Left ventricle myocardium inferior (tissue), 1 donor: Measurements from ENCODE around the gene CD99L2. TPM values are rescaled to one million over a fixed set of nuclear protein-coding genes. Genes with fewer than 3 reads are reported as not detected.

Experiments
- DNase-seq: peaks from one replicate; pipeline ENCODE4 v3.0.0-alpha.2; 2020
- H3K27ac ChIP-seq: fragments of 200-600 bp; replicated peaks from 2 replicates; pipeline ENCODE4 v1.8.0; 2021
- H3K27me3 ChIP-seq: fragments of 200-600 bp; 2 replicates; pipeline ENCODE4 v1.8.0; 2021; ENCODE audit warnings: low read depth
- H3K36me3 ChIP-seq: fragments of 200-600 bp; 2 replicates; pipeline ENCODE4 v1.8.0; 2021
- H3K4me1 ChIP-seq: fragments of 200-600 bp; 2 replicates; pipeline ENCODE4 v1.8.0; 2021
- H3K4me3 ChIP-seq: fragments of 200-600 bp; 2 replicates; pipeline ENCODE4 v1.8.0; 2021; ENCODE audit warnings: mild to moderate bottlenecking, moderate library complexity
- H3K9me3 ChIP-seq: fragments of 200-600 bp; replicated peaks from 2 replicates; pipeline ENCODE4 v1.8.0; 2021
- intact Hi-C: fragments of 100-400 bp; cut with micrococcal nuclease; formaldehyde crosslinking; loops from one replicate; pipeline ENCODE4 v1.11.0; 2022
- total RNA-seq: library from RNA; stranded (reverse); fragmentation: NEBNext Ultra II Directional; extraction: Animal tissue kit (Norgen Biotek cat#: 25700); gene quantifications from one replicate; pipeline ENCODE4 v1.2.1, GENCODE V29; 2021
- TF ChIP-seq, protein P1 (sequence below): fragments of 200-600 bp; IDR thresholded peaks from 2 replicates; pipeline ENCODE4 v1.8.0; 2021; ENCODE audit warnings: antibody characterized with exemption, mild to moderate bottlenecking, borderline replicate concordance
- donor health status: DM: no; HTN: yes; CAD: no; lungs with severe emphysema.

Gene CD99L2
- total RNA-seq, 1 donor from 2014 or later = 68.1 TPM

DNA sequence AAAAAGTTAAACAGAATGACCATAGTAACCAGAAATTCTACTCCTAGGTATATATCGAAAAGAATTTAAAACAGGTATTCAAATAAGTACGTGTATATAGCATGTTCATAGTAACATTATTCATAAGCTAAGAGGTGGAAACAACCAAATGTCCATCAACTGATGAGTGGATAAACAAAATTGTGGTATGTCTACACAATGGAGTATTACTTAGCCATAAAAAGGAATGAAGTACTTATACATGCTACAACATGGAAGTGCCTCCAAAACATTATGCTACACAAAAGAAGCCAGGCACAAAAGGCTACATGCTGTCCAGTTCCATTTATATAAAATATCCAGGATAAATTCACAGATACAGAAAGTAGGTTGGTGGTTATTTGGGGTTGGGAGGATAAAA, 76.5 kb downstream of the CD99L2 start:
- H3K27ac ChIP-seq = no peak overlapping the region
- no peaks in the 10 kb centered on the region for H3K27me3 ChIP-seq
- H3K36me3 ChIP-seq = no peaks in the 10 kb centered on the region
- H3K4me3 ChIP-seq = no peak overlapping the region
- H3K9me3 ChIP-seq = peaks cover 17% of the 10 kb centered on the region
- TF ChIP-seq, protein P1, sequence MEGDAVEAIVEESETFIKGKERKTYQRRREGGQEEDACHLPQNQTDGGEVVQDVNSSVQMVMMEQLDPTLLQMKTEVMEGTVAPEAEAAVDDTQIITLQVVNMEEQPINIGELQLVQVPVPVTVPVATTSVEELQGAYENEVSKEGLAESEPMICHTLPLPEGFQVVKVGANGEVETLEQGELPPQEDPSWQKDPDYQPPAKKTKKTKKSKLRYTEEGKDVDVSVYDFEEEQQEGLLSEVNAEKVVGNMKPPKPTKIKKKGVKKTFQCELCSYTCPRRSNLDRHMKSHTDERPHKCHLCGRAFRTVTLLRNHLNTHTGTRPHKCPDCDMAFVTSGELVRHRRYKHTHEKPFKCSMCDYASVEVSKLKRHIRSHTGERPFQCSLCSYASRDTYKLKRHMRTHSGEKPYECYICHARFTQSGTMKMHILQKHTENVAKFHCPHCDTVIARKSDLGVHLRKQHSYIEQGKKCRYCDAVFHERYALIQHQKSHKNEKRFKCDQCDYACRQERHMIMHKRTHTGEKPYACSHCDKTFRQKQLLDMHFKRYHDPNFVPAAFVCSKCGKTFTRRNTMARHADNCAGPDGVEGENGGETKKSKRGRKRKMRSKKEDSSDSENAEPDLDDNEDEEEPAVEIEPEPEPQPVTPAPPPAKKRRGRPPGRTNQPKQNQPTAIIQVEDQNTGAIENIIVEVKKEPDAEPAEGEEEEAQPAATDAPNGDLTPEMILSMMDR = no peak
- no peaks in the 10 kb centered on the region for H3K4me1 ChIP-seq
- intact Hi-C loops = no loop called here
- no peak for DNase-seq

DNA sequence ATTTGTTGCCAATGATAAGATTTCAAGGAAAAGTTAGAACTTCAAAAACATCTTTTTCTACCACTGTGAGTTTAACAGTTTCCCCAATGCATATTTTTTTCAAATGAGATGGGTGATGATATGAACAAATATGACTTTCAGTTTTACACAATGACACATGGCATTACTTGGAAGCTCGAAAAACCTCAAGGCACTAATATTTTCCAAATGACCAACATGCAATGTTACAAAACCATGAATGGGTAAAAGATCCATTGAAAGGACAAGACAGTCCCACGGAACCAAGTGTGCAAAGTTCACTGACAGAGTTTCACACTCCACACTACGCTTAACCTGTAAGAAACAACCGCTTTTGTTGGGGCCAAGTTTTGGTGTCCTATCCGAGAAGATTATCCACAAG, 84.5 kb downstream of the CD99L2 start:
- TF ChIP-seq, protein P1 = no peak
- Histone ChIP-seq H3K9me3 (peaks cover 8% of the 10 kb centered on the region), H3K4me1 (no peaks in the 10 kb centered on the region), H3K36me3 (no peaks in the 10 kb centered on the region), H3K27me3 (no peaks in the 10 kb centered on the region), H3K4me3 (no peak overlapping the region), H3K27ac (no peak overlapping the region)
- no peak for DNase-seq
- intact Hi-C loops = no loop called here

DNA sequence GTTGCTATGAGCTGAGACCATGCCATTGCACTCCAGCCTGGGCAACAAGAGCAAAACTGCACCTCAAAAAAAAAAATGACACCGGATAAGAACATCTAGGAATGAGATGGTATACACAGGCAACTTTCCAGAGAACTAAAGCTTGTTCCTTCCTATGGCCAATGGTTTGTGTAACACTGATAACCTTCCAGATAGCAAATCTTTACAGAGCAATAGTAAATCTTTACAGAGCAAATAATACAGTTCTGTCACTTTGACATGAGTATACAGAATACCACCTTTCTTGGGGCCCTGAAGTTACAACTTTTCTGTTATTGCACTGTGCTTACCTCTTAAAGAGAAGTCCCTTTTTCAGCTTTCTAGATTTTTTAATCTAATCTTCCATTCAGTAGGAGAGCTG, 91.6 kb downstream of the CD99L2 start:
- Histone ChIP-seq H3K36me3 (no peaks in the 10 kb centered on the region), H3K4me3 (no peak overlapping the region), H3K4me1 (no peaks in the 10 kb centered on the region), H3K9me3 (no peaks in the 10 kb centered on the region), H3K27ac (no peak overlapping the region), H3K27me3 (no peaks in the 10 kb centered on the region)
- DNase-seq = no peak
- intact Hi-C loops = no loop called here
- TF ChIP-seq, protein P1 = no peak

DNA sequence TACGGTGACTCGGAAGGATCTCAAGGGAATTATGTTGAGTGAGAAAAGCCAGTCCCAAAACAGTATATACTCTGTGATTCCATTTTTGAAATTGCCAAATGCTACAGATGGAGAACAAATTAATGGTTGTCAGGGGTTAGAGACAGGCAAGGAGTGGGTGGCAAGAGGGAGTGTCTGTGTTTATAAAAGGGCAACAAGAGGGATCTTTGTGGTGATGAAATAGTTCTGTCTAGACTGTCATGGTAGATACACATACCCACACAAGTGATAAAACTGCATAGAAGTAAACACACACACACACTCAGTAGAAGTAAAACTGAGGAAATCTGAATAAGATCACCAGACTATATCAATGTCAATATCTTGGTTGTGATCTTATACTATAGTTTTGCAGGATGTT, 92.7 kb downstream of the CD99L2 start:
- no peak overlapping the region for H3K27ac ChIP-seq
- DNase-seq = no peak
- no peaks in the 10 kb centered on the region for H3K4me1 ChIP-seq
- intact Hi-C loops = no loop called here
- TF ChIP-seq, protein P1 = no peak
- H3K9me3 ChIP-seq = no peaks in the 10 kb centered on the region
- H3K36me3 ChIP-seq = no peaks in the 10 kb centered on the region
- H3K27me3 ChIP-seq = no peaks in the 10 kb centered on the region
- H3K4me3 ChIP-seq = no peak overlapping the region

DNA sequence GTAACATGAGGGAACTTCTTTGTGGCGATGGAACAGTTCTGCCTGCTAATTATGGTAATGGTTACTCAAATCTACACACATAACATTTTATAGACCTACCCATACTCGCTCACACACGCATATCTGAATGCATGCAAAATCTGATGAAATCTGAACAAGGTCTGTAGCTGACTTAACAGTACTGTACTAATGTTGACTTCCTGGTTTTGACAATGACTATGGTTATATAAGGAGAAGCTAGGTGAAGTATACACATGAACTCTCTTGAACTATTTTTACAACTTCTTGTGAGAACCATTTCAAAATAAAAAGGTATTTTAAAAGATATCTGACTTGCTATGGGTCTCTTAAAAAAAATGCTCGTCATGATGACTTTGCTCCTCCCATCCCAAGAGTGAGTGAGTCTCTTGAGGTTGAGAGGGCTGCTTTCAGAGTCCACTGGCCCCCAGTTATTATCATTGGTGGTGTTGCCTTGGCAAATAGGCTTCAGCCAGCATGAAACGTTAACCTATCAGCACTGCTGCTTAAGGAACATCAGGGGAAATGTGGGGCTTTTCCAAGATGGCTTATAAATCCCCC, 105.4 kb downstream of the CD99L2 start:
- H3K36me3 ChIP-seq = peaks cover 14% of the 10 kb centered on the region
- H3K4me1 ChIP-seq = no peaks in the 10 kb centered on the region
- H3K27me3 ChIP-seq = no peaks in the 10 kb centered on the region
- no peak overlapping the region for H3K27ac ChIP-seq
- intact Hi-C loops = no loop called here
- H3K4me3 ChIP-seq = no peak overlapping the region
- TF ChIP-seq, protein P1 = no peak
- no peak for DNase-seq
- no peaks in the 10 kb centered on the region for H3K9me3 ChIP-seq

- no peak overlapping the region for H3K27ac ChIP-seq
- intact Hi-C loops = no loop called here
- DNase-seq = no peak
- no peaks in the 10 kb centered on the region for H3K27me3 ChIP-seq
- no peaks in the 10 kb centered on the region for H3K9me3 ChIP-seq
- H3K36me3 ChIP-seq = peaks cover 14% of the 10 kb centered on the region
- H3K4me3 ChIP-seq = no peak overlapping the region
- TF ChIP-seq, protein P1 = no peak
- no peaks in the 10 kb centered on the region for H3K4me1 ChIP-seq
Measured at GRCh38 chrX:150790021-150790420, 108.4 kb downstream of the CD99L2 start.
